Measurements from ENCODE around the gene WFDC6. TPM values are rescaled to one million over a fixed set of nuclear protein-coding genes. Genes with fewer than 3 reads are reported as not detected.
A peak's percentile ranks its signal among the peaks of the same experiment; 100 is the strongest.
"Not testable (repeated sequence)": the region's sequence is repeated elsewhere in the genome, so short reads cannot be mapped to it uniquely, and the experiment has no call there.

WFDC6 gene
- total RNA-seq, 1 experiment from 2014 or later: not detected

- Histone ChIP-seq H3K4me1 (peaks cover 27% of the 10 kb centered on the region), H3K27me3 (replicated peaks; ENCODE audit: control insufficient read depth, insufficient read depth, low read length) (no peaks in the 10 kb centered on the region), H3K36me3 (ENCODE audit: control insufficient read depth, insufficient read depth, low read length) (no peaks in the 10 kb centered on the region), H3K9me3 (peaks cover 4% of the 10 kb centered on the region; the same call in 1 of the 2 replicates), H3K4me3 (ENCODE audit: low read depth, low read length) (no peak overlapping the region)
- Mint-ChIP-seq H3K36me3 (ENCODE audit: insufficient read depth, unreplicated experiment) (peaks cover 6% of the 10 kb centered on the region), H3K27ac (ENCODE audit: unreplicated experiment) (no peak overlapping the region), H3K4me1 (ENCODE audit: low read depth, unreplicated experiment) (peaks cover 29% of the 10 kb centered on the region), H3K4me3 (ENCODE audit: unreplicated experiment) (no peak overlapping the region), H3K27me3 (ENCODE audit: insufficient read depth, unreplicated experiment) (no peaks in the 10 kb centered on the region), H3K9me3 (ENCODE audit: unreplicated experiment) (no peaks in the 10 kb centered on the region)
- no peak for DNase-seq
- ChIA-PET POLR2A (no interaction called here), CTCF (interaction anchor here (0.6 to 2.5 kb wide), 2 partner anchors 59 to 193 kb away, joined by 9 to 25 read pairs; no protein-coding TSS in a partner anchor)
- no peak for TF ChIP-seq CTCF (IDR thresholded peaks at IDR 0.05; ENCODE audit: insufficient read depth in 1 of 2, low read depth in 1 of 2, low read length in 1 of 2, severe bottlenecking in 1 of 2, unreplicated experiment in 1 of 2)
- intact Hi-C loops (cut with micrococcal nuclease; ENCODE audit: unreplicated experiment): no loop called here
- no TSS peak for BruUV-seq (replicated peaks)
Observed at GRCh38 chr20:45578231-45578630, 38.9 kb upstream of the WFDC6 start.

GRCh38 chr20:45576995-45577394 lies 37.7 kb upstream of the WFDC6 start:
- CTCF ChIA-PET: interaction anchor here (0.6 to 2.5 kb wide), 4 partner anchors 9 to 1406 kb away, joined by 3 to 25 read pairs (median 4); partner anchors contain the start of gene WFDC10A
- Mint-ChIP-seq H3K4me3 (ENCODE audit: unreplicated experiment) (peak overlapping the region; percentile 15), H3K4me1 (ENCODE audit: low read depth, unreplicated experiment) (peaks cover 29% of the 10 kb centered on the region), H3K27ac (ENCODE audit: unreplicated experiment) (peak overlapping the region; percentile 63), H3K36me3 (ENCODE audit: insufficient read depth, unreplicated experiment) (peaks cover 6% of the 10 kb centered on the region), H3K9me3 (ENCODE audit: unreplicated experiment) (no peaks in the 10 kb centered on the region), H3K27me3 (ENCODE audit: insufficient read depth, unreplicated experiment) (no peaks in the 10 kb centered on the region)
- peak; percentile 62 to 66 for DNase-seq
- no peaks in the 10 kb centered on the region for H3K36me3 ChIP-seq (ENCODE audit: control insufficient read depth, insufficient read depth, low read length)
- intact Hi-C loops (cut with micrococcal nuclease; ENCODE audit: unreplicated experiment): loop anchor here (2.0 kb wide), 1 partner anchor 30 kb away; the partner anchor contains the start of gene EPPIN
- peaks cover 4% of the 10 kb centered on the region; the same call in 1 of the 2 replicates for H3K9me3 ChIP-seq
- H3K27me3 ChIP-seq (replicated peaks; ENCODE audit: control insufficient read depth, insufficient read depth, low read length): no peaks in the 10 kb centered on the region
- TF ChIP-seq CTCF (IDR thresholded peaks at IDR 0.05; ENCODE audit: insufficient read depth in 1 of 2, low read depth in 1 of 2, low read length in 1 of 2, severe bottlenecking in 1 of 2, unreplicated experiment in 1 of 2): no peak
- no TSS peak for BruUV-seq (replicated peaks)
- POLR2A ChIA-PET: interaction anchor here (0.8 kb wide), 1 partner anchor 358 kb away, joined by 9 read pairs; no protein-coding TSS in a partner anchor
- H3K4me3 ChIP-seq (ENCODE audit: low read depth, low read length): no peak overlapping the region
- H3K4me1 ChIP-seq: peaks cover 27% of the 10 kb centered on the region

GRCh38 chr20:45575931-45576330 lies 36.6 kb upstream of the WFDC6 start:
- DNase-seq: peak in 1 of 2 experiments; percentile 36
- no TSS peak for BruUV-seq (replicated peaks)
- ChIA-PET CTCF (interaction anchor here (0.6 to 1.3 kb wide), 3 partner anchors 27 to 253 kb away, joined by 4 to 14 read pairs (median 9); no protein-coding TSS in a partner anchor), POLR2A (no interaction called here)
- H3K9me3 ChIP-seq: peaks cover 4% of the 10 kb centered on the region; the same call in 1 of the 2 replicates
- H3K4me3 ChIP-seq (ENCODE audit: low read depth, low read length): no peak overlapping the region
- H3K27ac Mint-ChIP-seq (ENCODE audit: unreplicated experiment): no peak overlapping the region
- H3K36me3 ChIP-seq (ENCODE audit: control insufficient read depth, insufficient read depth, low read length): no peaks in the 10 kb centered on the region
- H3K27me3 ChIP-seq (replicated peaks; ENCODE audit: control insufficient read depth, insufficient read depth, low read length): no peaks in the 10 kb centered on the region
- H3K36me3 Mint-ChIP-seq (ENCODE audit: insufficient read depth, unreplicated experiment): peaks cover 6% of the 10 kb centered on the region
- H3K4me3 Mint-ChIP-seq (ENCODE audit: unreplicated experiment): no peak overlapping the region
- intact Hi-C loops (cut with micrococcal nuclease; ENCODE audit: unreplicated experiment): loop anchor here (2.0 kb wide), 1 partner anchor 29 kb away; the partner anchor contains the start of gene EPPIN
- no peaks in the 10 kb centered on the region for H3K27me3 Mint-ChIP-seq (ENCODE audit: insufficient read depth, unreplicated experiment)
- TF ChIP-seq CTCF (IDR thresholded peaks at IDR 0.05; ENCODE audit: insufficient read depth in 1 of 2, low read depth in 1 of 2, low read length in 1 of 2, severe bottlenecking in 1 of 2, unreplicated experiment in 1 of 2): no peak
- H3K4me1 Mint-ChIP-seq (ENCODE audit: low read depth, unreplicated experiment): peaks cover 29% of the 10 kb centered on the region
- H3K4me1 ChIP-seq: peaks cover 27% of the 10 kb centered on the region
- H3K9me3 Mint-ChIP-seq (ENCODE audit: unreplicated experiment): no peaks in the 10 kb centered on the region

- H3K4me3 ChIP-seq (ENCODE audit: low read depth, low read length); H3K4me1 Mint-ChIP-seq (ENCODE audit: low read depth, unreplicated experiment); DNase-seq; POLR2A ChIA-PET; intact Hi-C loops (cut with micrococcal nuclease; ENCODE audit: unreplicated experiment); BruUV-seq (replicated peaks); H3K4me3 Mint-ChIP-seq (ENCODE audit: unreplicated experiment); H3K36me3 Mint-ChIP-seq (ENCODE audit: insufficient read depth, unreplicated experiment); H3K9me3 Mint-ChIP-seq (ENCODE audit: unreplicated experiment); H3K27me3 Mint-ChIP-seq (ENCODE audit: insufficient read depth, unreplicated experiment); H3K9me3 ChIP-seq; H3K27ac Mint-ChIP-seq (ENCODE audit: unreplicated experiment); H3K36me3 ChIP-seq (ENCODE audit: control insufficient read depth, insufficient read depth, low read length); H3K4me1 ChIP-seq; H3K27me3 ChIP-seq (replicated peaks; ENCODE audit: control insufficient read depth, insufficient read depth, low read length): not testable (repeated sequence)
- CTCF ChIA-PET: interaction anchor here (0.6 kb wide), 1 partner anchor 250 kb away, joined by 4 read pairs; no protein-coding TSS in a partner anchor
Observed at GRCh38 chr20:45569650-45570049, 30.4 kb upstream of the WFDC6 start.

Measured in Caco-2 (cell line).